Forelimb muscle (tissue), 1 donor: ENCODE measurements around the gene VMAC. TPM values are rescaled to one million over a fixed set of nuclear protein-coding genes. Genes with fewer than 3 reads are reported as not detected.
"Not testable (repeated sequence)": the region's sequence is repeated elsewhere in the genome, so short reads cannot be mapped to it uniquely, and the experiment has no call there.

Experiments
- DNase-seq: peaks from one replicate; pipeline ENCODE4 v3.0.0-alpha.2; 2013; ENCODE audit warnings: low read depth
- polyA plus RNA-seq: library from polyadenylated mRNA; unstranded; fragments of 120-200 nt; gene quantifications from one replicate; pipeline ENCODE4 v1.2.1, GENCODE V29; 2013; ENCODE audit not compliant: insufficient read length

The VMAC gene
- polyA plus RNA-seq, 1 donor = 4.3 TPM

DNA sequence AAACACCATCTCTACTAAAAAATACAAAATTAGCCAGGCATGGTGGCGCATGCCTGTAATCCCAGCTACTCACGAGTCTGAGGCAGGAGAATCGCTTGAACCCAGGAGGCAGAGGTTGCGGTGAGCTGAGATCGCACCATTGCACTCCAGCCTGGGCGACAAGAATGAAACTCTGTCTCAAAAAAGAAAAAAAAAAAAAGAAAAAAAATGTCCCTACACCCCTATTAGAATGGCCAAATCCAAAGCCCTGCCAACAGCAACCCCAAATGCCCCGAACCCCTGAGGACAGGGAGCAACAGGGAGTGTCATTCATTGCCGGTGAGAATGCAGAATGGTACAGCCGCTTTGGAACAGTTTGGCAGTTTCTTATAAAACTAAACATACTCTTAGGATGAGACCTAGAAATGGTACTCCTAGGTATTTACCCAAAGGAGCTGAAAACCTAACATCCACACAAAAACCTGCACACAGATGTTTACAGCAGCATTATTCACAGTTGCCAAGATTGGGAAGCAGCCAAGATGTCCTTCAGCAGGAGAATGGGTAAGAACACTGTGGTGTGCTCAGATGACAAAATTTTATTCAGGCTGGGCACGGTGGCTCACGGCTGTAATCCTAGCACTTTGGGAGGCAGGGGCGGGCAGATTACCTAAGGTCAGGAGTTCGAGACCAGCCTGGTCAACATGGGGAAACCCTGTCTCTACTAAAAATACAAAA lies 21.4 kb upstream of the VMAC start:
- DNase-seq = not testable (repeated sequence)

DNA sequence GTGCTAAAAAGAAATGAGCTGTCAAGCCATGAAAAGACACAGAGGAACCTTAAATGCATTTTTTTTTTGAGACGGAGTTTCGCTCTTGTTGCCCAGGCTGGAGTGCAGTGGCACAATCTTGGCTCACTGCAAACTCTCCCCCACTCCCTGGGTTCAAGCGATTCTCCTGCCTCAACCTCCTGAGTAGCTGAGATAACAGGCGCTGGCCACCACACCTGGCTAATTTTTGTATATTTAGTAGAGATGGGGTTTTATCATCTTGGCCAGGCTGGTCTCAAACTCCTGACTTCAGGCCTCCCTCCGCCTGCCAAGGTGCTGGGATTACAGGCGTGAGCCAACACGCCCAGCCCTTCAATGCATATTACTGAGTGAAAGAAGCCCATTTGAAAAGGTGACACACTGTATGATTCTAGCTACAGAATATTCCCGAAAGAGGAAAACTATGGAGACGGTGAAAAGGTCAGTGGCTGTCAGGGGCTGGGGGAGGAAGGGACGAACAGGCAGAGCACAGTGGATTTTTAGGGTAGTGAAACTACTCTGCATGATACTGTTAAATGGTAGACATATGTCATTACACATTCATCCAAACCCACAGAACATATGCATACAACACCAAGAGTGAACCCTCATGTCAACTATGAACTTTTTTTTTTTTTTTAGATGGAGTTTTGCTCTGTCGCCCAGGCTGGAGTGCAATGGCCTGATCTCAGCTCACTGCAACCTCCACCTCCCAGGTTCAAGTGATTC lies 20.4 kb upstream of the VMAC start:
- DNase-seq = not testable (repeated sequence)

DNA sequence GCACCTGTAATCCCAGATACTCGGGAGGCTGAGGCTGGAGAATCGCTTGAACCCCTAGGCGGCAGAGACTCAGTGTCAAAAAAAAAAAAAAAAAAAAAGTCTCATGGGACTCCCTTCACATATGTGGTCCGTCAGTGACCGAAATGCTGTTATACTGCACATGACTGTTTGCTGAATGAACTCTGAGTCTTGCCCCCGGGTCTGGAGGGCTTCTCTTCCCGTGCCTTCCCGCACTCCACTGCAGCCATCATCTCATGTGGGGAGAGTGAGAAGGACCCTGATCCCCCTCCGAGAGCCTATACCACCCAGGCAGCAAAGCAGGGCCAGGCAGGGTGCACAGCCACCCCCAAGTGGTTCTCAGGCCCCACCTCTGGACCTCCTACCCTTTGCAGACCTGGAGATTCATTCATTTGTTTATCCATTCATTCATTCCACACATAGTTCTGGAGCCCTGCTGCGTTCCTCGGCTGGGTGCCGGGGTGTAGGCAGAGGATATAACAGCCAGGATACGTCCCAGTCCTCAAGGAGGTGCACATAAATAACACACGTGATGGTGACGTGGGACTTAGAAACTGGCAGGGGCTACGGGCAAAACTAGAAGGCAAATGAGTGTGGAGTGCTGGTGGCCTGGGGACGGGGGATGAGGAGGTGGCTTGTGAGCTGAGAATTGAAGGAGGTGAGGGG lies 15.2 kb upstream of the VMAC start:
- DNase-seq = no peak

DNA sequence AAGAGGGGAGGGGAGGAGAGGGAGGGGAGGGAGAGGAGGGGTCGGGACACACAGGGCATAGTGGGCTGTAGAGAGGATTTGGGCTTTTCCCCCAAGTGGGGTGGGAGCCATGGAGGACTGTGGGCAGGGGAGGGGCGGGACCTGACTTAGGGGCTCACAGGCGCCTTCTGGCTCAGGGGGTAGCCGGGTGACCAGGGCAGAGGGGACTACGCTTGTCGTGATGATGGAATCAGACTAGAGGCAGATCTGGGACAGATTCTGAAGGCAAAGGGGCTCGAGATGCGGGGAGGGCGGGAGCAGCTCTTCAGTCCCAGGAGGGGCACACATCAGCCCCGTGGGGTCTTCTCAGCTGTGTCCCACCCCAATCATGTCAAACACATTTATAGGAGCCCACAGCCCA lies 14.6 kb upstream of the VMAC start:
- no peak for DNase-seq

DNA sequence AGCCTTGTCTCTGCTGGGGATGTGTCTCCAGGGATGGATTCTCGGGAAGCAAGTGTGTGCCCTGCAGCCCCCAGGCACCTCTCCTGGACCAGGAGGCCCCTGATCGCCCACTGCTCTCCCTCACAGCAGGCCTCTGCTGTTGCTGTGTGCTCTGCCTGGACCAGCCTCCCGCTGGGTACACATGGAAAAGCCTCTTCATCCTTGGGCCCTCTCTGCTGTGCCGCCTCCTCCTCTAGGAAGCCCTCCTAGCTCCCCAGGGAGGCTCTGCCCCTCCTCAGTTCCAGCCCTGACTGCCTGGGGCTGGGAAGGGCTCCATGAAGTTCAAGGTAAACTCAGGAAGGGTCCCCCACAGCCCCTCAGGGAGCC lies 13.1 kb upstream of the VMAC start:
- DNase-seq = no peak

DNA sequence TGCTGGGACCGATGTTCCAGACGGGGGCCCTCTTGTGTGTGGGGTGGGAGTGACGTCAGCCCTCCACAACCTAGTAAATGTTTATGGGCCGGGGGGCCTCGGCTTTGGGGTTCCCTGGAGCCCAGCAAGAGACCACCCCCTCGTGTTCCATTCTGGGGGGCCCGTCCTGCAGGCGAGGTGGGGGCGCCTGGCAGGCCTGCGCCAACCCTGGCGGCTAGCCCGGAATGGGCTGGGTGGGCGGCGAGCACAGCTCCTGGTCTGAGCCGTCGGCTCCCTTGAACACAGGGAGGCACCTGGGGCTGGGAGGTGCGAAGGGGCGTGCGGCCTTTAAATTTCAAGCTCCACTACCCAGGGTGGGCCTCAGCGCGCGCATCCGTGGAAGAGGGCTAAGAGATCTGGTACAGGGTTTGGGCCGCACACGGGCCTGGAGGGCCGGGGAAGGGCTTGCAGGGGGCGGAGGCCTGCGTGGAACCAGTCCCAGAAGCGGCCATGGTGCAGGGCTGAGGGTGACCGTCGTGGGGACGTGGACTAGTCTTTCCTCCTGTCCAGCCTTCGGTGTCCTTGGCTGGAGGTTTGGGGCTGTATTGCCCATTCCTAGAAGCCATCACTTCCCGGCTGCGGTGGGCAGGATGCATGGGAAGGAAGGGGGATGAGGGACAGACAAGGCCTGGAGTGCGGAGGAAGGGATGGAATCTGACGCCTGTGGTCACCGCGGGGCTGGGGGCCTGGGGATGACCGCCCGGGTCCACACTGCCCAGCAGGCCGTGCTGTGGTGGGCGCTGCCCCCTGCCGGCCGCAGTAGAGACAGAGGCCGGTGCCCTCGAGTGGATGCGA lies 12.5 kb upstream of the VMAC start:
- DNase-seq = no peak

DNA sequence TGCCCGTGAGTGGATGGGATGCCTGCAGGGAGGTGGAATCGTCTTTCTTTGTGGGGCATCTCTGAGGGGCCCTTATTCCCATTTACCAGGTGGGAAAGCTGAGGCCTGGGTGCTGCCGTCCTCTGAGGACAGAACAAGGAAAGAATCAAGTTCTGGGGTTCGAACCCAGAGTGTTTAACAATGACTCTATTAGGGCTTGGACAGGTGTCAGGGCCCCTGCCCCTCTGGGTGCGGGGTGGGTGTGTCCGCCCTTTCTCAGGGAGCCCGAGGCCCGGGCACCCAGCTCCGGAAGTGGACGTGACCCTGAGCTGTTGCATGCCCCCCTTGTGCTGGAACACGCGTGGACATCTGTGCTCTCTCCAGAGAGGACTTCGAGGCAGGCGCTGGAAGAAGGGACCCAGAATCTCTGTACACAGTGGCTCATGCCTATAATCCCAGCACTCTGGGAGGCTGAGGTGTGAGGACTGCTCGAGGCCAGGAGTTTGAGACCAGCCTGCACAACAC lies 11.8 kb upstream of the VMAC start:
- no peak for DNase-seq

DNA sequence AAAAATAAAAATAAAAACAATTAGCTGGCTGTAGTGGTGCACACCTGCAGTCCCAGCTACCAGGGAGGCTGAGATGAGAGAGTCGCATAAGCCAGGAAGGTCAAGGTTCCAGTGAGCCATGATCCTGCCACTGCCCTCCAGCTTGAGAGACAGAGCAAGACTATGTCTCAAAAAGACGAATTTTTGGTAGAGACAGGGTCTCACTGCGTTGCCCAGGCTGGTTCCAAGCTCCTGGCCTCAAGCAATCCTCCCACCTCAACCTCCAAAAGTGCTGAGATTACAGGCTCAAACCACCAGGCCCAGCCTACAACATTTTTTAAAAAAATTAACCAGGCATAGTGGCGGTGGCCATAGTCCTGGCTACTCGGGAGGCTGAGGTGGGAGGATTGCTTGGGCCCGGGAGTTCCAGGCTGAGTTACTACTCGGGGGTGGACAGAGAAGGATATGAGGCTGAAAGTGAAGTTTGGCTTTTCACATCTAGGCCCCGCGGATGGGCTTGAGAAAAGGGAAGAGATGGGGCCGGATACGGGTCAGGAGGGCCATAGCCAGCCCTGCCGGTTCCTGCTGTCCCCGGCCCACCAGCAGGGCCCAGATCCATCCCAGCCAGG lies 11.3 kb upstream of the VMAC start:
- no peak for DNase-seq

DNA sequence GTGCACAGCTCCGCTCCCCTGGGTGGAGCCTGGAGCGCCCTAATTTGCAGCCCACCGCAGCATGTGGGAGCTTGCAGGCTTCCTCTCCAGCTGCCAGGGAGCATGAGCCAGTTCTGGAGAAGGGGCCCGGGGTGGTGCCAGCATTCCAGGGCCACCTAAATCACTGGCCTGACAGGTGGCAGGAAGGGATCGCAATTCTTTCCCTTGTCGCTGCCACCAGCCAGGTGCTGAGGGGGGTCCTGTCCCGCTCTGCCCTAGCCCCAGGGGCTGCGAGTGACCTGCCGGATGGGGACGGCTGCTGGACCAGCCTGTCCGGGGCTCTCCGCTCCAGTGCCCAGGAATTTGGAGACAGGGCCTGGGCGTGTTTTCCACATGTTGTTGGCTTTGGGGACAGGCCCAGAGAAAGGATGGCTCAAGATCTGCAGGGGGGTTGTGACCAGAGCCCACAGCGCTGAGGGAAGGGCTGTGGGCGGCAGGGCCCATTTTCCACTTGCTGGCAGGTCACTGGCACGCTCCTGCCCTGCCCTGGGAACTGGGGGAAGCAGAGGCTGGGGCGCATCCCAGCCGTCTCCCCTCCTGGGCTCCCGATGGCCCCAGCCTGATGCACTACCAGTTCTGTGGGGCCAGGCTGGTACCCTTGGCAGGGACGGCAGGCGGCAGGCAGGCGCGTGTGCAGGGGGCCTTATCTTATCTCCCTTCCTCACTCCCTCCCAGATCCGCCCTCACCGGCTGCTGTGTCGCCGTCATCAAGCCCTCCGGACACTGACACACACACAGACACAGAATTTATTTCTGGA lies 10.6 kb upstream of the VMAC start:
- DNase-seq = no peak

DNA sequence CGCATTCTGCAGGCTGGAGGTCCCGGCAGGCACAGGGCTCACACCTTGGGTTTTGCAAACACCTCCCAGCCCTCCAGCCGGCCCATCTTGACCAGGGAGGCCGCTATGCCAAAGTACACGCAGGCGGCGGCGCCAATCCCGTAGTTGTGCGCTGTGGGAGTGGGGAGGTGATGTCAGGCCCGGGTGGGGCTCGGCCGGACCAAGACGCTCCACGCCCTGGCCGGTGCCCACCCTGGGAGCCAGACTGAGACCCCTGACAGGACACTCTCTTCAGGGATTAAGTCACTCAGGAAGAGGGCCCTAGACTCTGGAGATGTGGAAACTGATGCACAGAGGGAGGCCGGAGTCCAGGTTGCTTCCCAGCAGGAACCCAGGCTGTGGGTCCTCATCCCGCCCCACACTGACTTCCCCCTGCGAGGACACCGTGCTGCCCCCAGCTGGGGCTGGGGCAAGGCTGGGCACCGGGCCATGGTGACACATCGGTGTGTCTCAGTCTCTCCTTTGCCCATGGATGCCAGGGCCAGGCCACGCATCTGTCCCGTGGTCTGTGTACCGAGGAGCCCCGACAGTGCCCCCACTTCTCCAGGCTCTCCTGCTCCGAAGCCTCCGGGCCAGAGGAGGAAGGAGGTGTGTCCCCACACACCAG lies 9.8 kb upstream of the VMAC start:
- no peak for DNase-seq

DNA sequence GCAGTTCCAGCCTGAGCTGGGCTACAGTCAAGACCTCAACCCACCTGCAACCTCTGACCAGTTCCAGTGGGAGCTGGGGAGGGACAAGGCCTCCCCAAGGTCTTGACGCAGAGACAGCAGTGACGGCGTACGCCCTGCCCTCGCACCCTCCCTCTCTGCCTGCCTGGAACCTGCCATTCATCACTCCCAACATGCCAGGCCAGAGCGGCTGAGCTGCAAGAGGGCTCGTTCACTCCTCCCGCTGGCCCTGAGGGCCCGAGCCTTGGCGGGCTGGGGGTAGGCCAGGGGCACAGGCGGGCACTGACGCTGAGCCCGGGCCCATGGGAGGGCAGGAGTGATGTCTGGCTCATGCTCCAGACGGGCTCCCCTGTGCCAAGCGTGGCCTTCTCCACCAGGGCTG lies 9.3 kb upstream of the VMAC start:
- DNase-seq = no peak

DNA sequence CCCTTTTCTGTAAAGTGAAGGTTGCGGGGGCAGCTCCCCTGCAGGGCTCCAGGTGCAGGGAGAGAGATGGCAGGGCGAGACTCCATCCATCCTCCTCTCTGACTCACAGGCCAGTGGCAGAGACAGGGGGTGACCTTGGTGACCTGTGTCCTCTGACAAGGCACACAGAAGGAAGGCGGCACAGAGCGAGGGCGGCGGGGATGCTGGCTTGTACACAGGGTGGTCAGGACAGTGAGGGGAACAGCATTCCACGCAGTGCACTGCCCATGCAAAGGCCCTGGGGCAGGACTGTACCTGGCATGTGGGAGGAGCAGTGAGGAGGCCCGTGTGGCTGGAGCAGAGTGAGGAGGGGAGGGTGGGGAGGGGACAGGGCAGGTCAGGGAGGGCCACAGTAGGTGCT lies 8.8 kb upstream of the VMAC start:
- DNase-seq = no peak

DNA sequence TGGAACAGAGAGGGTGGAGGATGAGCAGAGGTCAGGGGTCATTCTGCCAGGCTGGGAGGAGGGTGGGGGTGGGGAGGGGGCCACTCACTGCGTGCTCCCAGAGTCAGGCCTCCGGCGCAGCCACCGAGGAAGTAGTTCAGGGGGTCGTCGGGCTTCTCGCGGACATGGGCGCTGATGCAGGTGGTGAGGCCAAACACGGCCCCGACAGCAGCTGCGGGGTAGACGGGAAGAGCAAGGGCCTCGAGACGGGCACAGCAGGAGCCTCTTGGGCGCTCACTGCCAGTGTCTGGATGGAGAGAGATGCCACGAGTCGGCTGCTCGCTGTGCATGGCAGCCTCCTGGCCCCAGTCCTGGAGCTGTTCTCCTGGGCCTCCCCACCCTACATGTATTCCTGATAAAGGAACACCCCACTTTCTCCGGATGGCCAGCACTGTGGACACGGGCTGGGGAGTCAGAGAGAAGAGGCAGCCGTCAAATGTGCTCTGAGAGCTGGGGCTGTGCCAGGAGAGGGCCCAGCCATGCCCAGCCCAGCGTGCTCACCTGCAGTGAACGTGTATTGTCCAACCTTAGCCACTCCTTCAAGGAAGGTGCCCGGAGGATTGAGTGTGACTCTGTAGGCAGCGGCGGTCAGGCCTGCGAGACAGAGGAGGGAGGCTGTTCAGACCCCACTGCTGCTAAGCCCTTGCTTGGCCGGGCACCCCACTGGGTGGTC lies 8.2 kb upstream of the VMAC start:
- no peak for DNase-seq

DNA sequence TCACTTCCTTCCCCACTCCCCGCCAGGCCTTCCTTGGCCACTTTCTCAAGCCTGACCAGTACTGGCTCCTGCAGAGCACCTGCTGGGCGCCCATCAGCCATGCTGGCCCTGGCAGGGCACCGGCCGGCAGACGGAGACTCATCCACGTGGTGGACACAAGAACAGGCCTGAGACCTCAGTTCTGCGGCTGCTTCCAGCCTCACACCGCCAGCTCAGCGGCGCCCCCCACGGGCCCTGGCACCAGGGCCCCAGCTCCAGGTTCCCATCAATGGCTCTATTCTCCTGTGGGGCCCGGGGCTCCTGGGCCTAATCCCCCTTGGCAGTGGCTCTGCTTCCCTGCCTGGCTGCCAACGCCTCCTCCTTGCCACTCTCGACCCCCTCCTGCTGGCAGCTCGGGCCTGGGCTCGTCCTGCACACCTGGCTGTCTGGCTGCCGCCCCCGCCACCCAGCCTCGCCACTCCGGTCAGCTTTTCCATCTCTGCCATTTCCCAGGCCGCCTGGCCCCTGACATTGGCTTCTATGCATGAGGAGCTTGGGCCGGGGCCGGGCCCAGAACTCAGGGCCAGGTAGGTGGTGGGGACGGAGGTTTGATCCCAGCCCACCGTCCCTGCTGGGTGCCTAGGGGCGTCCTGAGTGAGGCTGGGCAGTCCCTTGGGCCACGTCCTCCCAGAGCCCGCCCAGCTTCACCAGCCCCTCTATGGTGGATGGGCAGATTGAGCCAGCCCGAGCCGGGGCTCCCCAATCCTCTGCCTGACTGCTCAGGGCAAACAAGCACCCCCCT lies 7.3 kb upstream of the VMAC start:
- no peak for DNase-seq

DNA sequence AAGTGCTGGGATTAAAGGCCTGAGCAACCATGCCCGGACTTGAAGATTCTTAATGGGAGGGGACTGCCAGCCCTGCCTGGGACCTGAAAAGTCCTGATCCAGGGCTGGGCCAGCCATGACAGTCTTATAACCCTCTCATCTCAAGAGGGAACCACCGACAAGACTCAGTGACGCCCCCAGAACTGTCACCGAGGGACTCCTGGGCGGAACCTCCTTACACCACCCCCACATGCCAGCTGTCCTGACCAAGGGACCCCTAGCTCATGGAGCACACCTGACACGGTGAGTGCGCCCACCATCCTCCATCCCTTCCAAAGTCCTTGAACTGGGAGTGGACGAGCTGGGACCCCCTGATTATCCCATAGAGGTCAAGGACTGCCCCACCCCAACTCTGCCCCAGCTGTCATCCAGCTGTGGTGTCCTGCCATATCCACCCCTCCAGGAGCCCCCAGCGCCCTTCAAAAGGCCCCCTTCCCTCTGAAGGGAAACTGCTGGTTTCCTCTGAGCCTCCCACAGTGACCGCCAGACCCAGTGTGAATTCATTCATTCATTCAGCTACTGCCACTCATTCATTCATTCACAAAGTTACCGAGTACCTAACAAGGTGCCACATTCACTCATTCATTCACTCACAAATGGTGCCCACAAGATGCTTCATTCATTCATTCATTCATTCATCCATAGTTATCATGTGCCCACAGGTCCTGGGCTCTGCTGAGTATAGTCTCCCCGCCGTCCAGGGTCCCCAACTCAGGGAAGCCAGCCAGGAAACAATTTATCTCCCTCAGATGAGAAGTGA lies 4.7 kb upstream of the VMAC start:
- DNase-seq = no peak

DNA sequence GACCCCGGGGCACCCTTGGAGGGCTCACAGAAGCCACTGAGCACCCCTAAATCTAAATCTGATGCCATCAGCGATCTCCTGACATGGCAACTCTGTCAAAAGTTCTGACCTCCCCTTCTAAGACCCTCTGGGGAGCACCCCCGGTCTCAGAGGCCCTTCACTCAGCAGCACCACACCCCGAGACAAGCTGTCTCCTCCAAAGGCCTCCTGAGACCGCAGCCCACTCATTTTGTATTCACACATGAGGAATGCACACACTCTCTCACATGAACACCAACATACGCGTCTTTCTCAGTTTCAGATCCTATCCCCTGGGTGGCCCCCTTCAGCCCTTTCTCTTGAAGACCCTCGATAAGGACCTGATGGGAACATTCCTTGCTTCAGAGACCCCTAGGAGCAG lies 3.7 kb upstream of the VMAC start:
- DNase-seq = no peak

DNA sequence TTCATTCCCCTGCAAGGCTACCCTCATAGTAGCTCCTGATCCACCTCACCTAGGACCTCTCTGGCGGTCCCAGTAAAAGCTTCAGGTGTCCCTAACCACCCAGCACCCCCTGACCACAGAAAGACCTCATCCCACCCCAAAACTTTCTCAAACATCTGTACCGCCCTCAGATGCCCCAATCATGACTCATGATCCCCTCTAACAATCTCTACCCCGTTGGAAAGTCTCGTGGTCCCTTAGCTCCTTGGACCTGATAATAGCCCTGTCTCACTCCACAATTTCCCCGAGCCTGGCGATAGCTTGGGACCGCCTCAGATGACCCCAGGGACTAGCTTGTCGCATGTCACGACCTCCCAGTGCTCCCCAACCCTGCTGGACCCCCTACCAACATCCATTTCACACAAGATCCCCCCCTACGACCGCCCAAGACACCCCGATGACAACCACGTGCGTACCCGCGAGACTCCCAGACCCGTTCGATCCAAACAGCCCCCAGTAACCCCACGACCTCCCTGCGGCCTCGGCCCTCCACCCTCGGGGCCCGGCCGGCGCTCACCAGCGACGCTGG lies 1.5 kb upstream of the VMAC start:
- DNase-seq = no peak
